T-cell (primary cell): ENCODE measurements around the gene CCDC149. TPM values are rescaled to one million over a fixed set of nuclear protein-coding genes. Genes with fewer than 3 reads are reported as not detected.

Experiments used
- ATAC-seq, 4 experiments: fragments of 200-7000 bp in 3 of 4; fragments of 150-1000 bp in 1 of 4; cut with Tn5 transposase; replicated peaks in 1 of 4; 1 replicate in 3 of 4; 2 replicates in 1 of 4; pipeline ENCODE4 v1.10.0; 2021; ENCODE audit warnings: moderate library complexity in 3 of 4, mild to moderate bottlenecking in 2 of 4, moderate number of reproducible peaks in 1 of 4
- CTCF ChIA-PET, 2 donors: fragments of 300-600 bp; sonication (Branson Sonifier 250); formaldehyde crosslinking; loops; one replicate each; lab custom pipeline; 2022; ENCODE audit warnings: antibody characterized with exemption in 2 of 2; lab: Charles Lee
- POLR2A ChIA-PET, 2 donors: fragments of 300-600 bp; sonication (Branson Sonifier 250); formaldehyde crosslinking; loops; one replicate each; lab custom pipeline; 2022; ENCODE audit warnings: antibody characterized with exemption in 2 of 2; lab: Charles Lee
- DNase-seq, 35 experiments: peaks; one replicate each; pipeline versions ENCODE4 v3.0.0 to v3.0.0-alpha.2; 2013 to 2023
- H3K27ac ChIP-seq: one replicate; pipeline ENCODE4 v1.5.1; 2013; ENCODE audit warnings: low read length
- H3K27me3 ChIP-seq, 2 experiments: replicated peaks in 1 of 2; 1 replicate in 1 of 2; 2 replicates in 1 of 2; pipeline versions ENCODE4 v1.6.1 to v1.7.0; 2013; ENCODE audit warnings: low read length in 1 of 2, mixed read lengths in 1 of 2; ENCODE audit not compliant: control insufficient read depth in 2 of 2, insufficient read depth in 2 of 2; ENCODE audit errors: extremely low read depth in 1 of 2
- H3K36me3 ChIP-seq, 2 donors: 1 replicate in 1 of 2; 2 replicates in 1 of 2; pipeline versions ENCODE4 v1.6.1 to v1.7.0; 2013; ENCODE audit warnings: low read length in 1 of 2; ENCODE audit not compliant: control insufficient read depth in 2 of 2, insufficient read depth in 1 of 2; ENCODE audit errors: extremely low read depth in 1 of 2
- H3K4me1 ChIP-seq, 2 experiments: 1 replicate in 1 of 2; 2 replicates in 1 of 2; pipeline versions ENCODE4 v1.6.1 to v1.7.0; 2013; ENCODE audit warnings: low read length in 2 of 2, mixed read lengths in 1 of 2; ENCODE audit not compliant: insufficient read depth in 2 of 2, control insufficient read depth in 1 of 2; ENCODE audit errors: extremely low read depth in 1 of 2
- H3K4me3 ChIP-seq, 2 donors: 1 replicate in 1 of 2; 2 replicates in 1 of 2; pipeline versions ENCODE4 v1.5.1 to v1.7.0; 2013; ENCODE audit warnings: mild to moderate bottlenecking in 2 of 2, low read length in 1 of 2, moderate library complexity in 1 of 2; ENCODE audit not compliant: control insufficient read depth in 1 of 2; ENCODE audit errors: extremely low read depth in 1 of 2
- H3K9me3 ChIP-seq: 2 replicates; pipeline ENCODE4 v1.7.0; 2013
- H3K27ac Mint-ChIP-seq, 2 donors: one replicate each; pipeline ENCODE4 v1.8.0; 2020 to 2021; ENCODE audit warnings: mild to moderate bottlenecking in 2 of 2, mixed read lengths in 2 of 2
- H3K27me3 Mint-ChIP-seq, 2 donors: one replicate each; pipeline ENCODE4 v1.8.0; 2021 to 2022; ENCODE audit warnings: mixed read lengths in 2 of 2
- H3K36me3 Mint-ChIP-seq: one replicate; pipeline ENCODE4 v1.8.0; 2021; ENCODE audit warnings: mixed read lengths
- H3K4me1 Mint-ChIP-seq, 3 donors: one replicate each; pipeline ENCODE4 v1.8.0; 2020 to 2022; ENCODE audit warnings: mixed read lengths in 3 of 3, mild to moderate bottlenecking in 1 of 3
- H3K4me3 Mint-ChIP-seq, 3 donors: one replicate each; pipeline ENCODE4 v1.8.0; 2020 to 2022; ENCODE audit warnings: mild to moderate bottlenecking in 3 of 3, mixed read lengths in 3 of 3, moderate library complexity in 3 of 3
- H3K9me3 Mint-ChIP-seq, 3 donors: one replicate each; pipeline ENCODE4 v1.8.0; 2020 to 2022; ENCODE audit warnings: mixed read lengths in 3 of 3
- WGBS: methylation state at CpG from one replicate; pipeline ENCODE4 v1.1.5; 2013; ENCODE audit warnings: missing lambda C conversion rate; ENCODE audit not compliant: insufficient coverage; 5-methylcytosine and 5-hydroxymethylcytosine counted together
- total RNA-seq, 35 experiments: library from RNA in 6 of 35; stranded (reverse) in 6 of 35; fragments of 120-200 nt in 1 of 35; gene quantifications; one replicate each; pipeline versions ENCODE4 v1.2.1 to v1.2.4 and lab custom pipeline; 2013 to 2026

CCDC149 gene
- total RNA-seq, 5 donors from 2014 or later (not counting 1 experiment from before 2014, with no cell fraction given) = 0.20 to 0.41 (median 0.25) TPM; not detected in 2

- Histone ChIP-seq H3K9me3 (no peaks in the 10 kb centered on the region), H3K4me3 (no peak overlapping the region), H3K4me1 (no peaks in the 10 kb centered on the region), H3K27me3 (peaks cover 0 to 30% of the 10 kb centered on the region in 2 experiments), H3K27ac (no peak overlapping the region), H3K36me3 (no peaks in the 10 kb centered on the region)
- ChIA-PET CTCF (no interaction called here), POLR2A (no interaction called here)
- DNase-seq = no peak
- Mint-ChIP-seq H3K4me1 (no peaks in the 10 kb centered on the region), H3K9me3 (peaks cover 0 to 4% (median 0%) of the 10 kb centered on the region in 3 donors), H3K36me3 (no peaks in the 10 kb centered on the region), H3K4me3 (no peak overlapping the region), H3K27ac (no peak overlapping the region), H3K27me3 (peaks cover 43 to 50% of the 10 kb centered on the region in 2 donors)
- 59% methylated on average over 5 of the region's 5 CpGs for WGBS
- no peak for ATAC-seq
Observed at GRCh38 chr4:24798036-24798610, 114.7 kb downstream of the CCDC149 start.

DNA sequence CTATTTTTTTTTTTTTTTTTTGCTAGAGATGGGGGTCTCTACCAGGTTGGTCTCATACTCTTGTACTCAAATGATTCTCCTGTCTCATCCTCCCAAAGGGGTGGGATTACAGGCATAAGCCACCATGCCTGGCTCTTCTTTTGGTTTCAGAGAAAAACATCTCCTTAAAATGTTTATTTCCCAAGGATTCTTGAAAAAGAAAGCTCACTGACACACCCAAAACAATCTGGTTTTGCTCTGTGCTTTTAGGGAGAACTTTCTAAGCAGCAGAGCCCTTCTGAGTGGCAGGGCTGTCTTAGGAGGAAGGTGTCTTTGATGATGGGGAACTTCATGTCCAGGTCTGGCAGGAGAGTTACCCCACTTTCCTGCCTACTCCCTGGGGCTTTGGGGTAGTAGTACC lies 116.2 kb downstream of the CCDC149 start:
- Histone ChIP-seq H3K9me3 (no peaks in the 10 kb centered on the region), H3K36me3 (no peaks in the 10 kb centered on the region), H3K27me3 (peaks cover 0 to 30% of the 10 kb centered on the region in 2 experiments), H3K4me1 (no peaks in the 10 kb centered on the region), H3K4me3 (no peak overlapping the region), H3K27ac (no peak overlapping the region)
- ChIA-PET CTCF (interaction anchor here (0.6 to 0.7 kb wide), 2 partner anchors 28 to 245 kb away, joined by 3 read pairs; no protein-coding TSS in a partner anchor), POLR2A (interaction anchor here in 1 of 2 donors (0.7 kb wide), 1 partner anchor 11 kb away, joined by 5 read pairs; no protein-coding TSS in a partner anchor)
- H3K4me1 Mint-ChIP-seq = no peaks in the 10 kb centered on the region
- peaks cover 0 to 4% (median 0%) of the 10 kb centered on the region in 3 donors for H3K9me3 Mint-ChIP-seq
- no peak overlapping the region for H3K4me3 Mint-ChIP-seq
- peaks cover 30 to 36% of the 10 kb centered on the region in 2 donors for H3K27me3 Mint-ChIP-seq
- H3K27ac Mint-ChIP-seq = no peak overlapping the region
- no peaks in the 10 kb centered on the region for H3K36me3 Mint-ChIP-seq
- ATAC-seq (no peak), DNase-seq (no peak)

DNA sequence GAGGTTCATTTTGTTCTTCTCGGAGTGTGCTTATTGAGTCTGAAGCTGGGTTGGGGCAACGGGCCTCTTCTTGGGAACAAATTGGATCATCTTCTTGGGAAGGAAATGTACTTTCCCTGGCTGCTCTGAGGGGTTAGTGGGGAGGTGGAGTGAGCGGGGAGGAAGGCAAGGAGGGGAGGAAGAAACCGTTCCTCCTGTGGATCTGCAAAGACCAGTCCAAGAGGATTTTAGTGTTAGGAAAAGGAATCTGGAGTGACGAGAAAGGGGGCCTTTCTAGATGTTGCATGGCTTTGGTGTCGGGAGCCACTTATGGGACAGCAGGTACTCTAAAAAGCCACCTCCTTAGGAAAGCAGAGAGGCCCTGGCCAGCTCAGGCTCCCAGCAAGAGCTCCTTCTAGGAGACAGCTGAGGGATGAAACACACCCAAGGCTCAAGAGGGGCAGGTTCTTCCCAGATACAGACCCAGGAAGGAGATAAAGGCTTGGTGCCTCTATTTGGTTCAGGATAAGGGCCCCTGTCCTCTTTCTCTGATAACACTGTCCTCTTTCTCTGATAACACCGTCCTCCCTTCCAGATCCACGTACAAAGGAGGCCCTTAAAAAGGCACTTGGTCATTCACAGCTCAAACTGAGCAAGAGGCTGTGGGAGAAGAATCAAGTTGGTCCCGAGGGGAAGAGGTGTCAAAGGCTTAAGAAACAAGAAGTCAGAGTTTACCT lies 117.0 kb downstream of the CCDC149 start:
- Mint-ChIP-seq H3K27me3 (peaks cover 23 to 28% of the 10 kb centered on the region in 2 donors), H3K27ac (no peak overlapping the region), H3K36me3 (no peaks in the 10 kb centered on the region), H3K4me3 (no peak overlapping the region), H3K4me1 (no peaks in the 10 kb centered on the region), H3K9me3 (peaks cover 0 to 4% (median 0%) of the 10 kb centered on the region in 3 donors)
- CTCF ChIA-PET = interaction anchor here in 1 of 2 donors (0.6 kb wide), 1 partner anchor 27 kb away, joined by 3 read pairs; no protein-coding TSS in a partner anchor
- Histone ChIP-seq H3K9me3 (no peaks in the 10 kb centered on the region), H3K27ac (no peak overlapping the region), H3K4me3 (no peak overlapping the region), H3K4me1 (no peaks in the 10 kb centered on the region), H3K27me3 (peaks cover 0 to 22% of the 10 kb centered on the region in 2 experiments), H3K36me3 (no peaks in the 10 kb centered on the region)
- ATAC-seq (no peak), DNase-seq (no peak)
- POLR2A ChIA-PET = no interaction called here
- WGBS = 74% methylated on average over 5 of the region's 9 CpGs

DNA sequence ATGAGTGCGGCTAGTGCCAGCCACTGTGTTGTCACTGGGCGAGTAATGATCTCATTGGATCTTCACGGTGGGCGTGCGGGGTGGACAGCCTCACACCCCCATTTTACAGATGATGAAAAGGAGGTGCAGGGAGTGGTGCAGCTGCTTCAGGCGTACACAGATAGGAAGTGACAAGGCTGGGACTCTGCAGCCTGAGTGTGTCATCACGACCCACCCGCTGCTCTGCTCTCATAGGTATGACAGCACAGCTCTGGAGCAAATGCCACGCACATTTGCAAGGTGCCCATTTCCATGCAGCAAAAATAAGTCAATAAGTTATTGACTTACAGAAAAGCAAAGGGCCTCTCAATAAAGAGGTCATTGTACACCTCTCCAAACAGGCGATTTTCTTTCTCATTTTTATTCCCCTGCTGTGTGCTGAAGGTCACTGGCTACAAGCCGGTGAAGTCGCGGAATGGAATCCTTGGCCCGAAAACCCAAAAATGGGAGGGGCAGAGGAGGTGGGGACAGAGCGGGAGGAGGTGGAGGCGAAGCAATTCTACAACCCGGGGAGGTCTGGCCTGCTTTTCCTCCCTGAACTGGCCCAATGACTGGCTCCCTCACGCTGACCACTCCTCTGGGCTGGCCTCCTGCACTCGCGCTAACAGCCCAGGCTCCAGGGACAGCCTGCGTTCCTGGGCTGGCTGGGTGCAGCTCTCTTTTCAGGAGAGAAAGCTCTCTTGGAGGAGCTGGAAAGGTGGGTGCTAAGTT lies 117.8 kb downstream of the CCDC149 start, which contains the start of gene SOD3:
TSS of gene SOD3 (plus strand) at position 658 of the 750 bp plus-strand sequence. CDS start 3,949 bp downstream, outside the sequence.
- Mint-ChIP-seq H3K27me3 (peaks cover 23 to 26% of the 10 kb centered on the region in 2 donors), H3K4me3 (no peak within 1 kb of the TSS), H3K4me1 (no peaks in the 10 kb centered on the region), H3K9me3 (peaks cover 0 to 4% (median 0%) of the 10 kb centered on the region in 3 donors), H3K27ac (no peak within 1 kb of the TSS), H3K36me3 (no peaks in the 10 kb centered on the region)
- ATAC-seq (no peak), DNase-seq (no peak)
- H3K36me3 ChIP-seq = no peaks in the 10 kb centered on the region
- H3K4me3 ChIP-seq = no peak within 1 kb of the TSS
- peaks cover 0 to 18% of the 10 kb centered on the region in 2 experiments for H3K27me3 ChIP-seq
- H3K4me1 ChIP-seq = no peaks in the 10 kb centered on the region
- POLR2A ChIA-PET = no interaction called here
- WGBS = 82% methylated on average over 19 of the region's 21 CpGs
- H3K9me3 ChIP-seq = no peaks in the 10 kb centered on the region
- no peak within 1 kb of the TSS for H3K27ac ChIP-seq
- CTCF ChIA-PET = no interaction called here

GRCh38 chr4:24794480-24794879 lies 118.4 kb downstream of the CCDC149 start:
- ATAC-seq (no peak), DNase-seq (no peak)
- Histone ChIP-seq H3K36me3 (no peaks in the 10 kb centered on the region), H3K4me3 (no peak overlapping the region), H3K9me3 (no peaks in the 10 kb centered on the region), H3K27ac (no peak overlapping the region), H3K27me3 (peaks cover 0 to 18% of the 10 kb centered on the region in 2 experiments), H3K4me1 (no peaks in the 10 kb centered on the region)
- Mint-ChIP-seq H3K4me3 (no peak overlapping the region), H3K27ac (no peak overlapping the region), H3K4me1 (no peaks in the 10 kb centered on the region), H3K36me3 (no peaks in the 10 kb centered on the region), H3K9me3 (peaks cover 0 to 4% (median 0%) of the 10 kb centered on the region in 3 donors), H3K27me3 (peaks cover 23 to 26% of the 10 kb centered on the region in 2 donors)
- CTCF ChIA-PET = no interaction called here
- POLR2A ChIA-PET = no interaction called here
- 89% methylated on average over 7 of the region's 10 CpGs for WGBS

DNA sequence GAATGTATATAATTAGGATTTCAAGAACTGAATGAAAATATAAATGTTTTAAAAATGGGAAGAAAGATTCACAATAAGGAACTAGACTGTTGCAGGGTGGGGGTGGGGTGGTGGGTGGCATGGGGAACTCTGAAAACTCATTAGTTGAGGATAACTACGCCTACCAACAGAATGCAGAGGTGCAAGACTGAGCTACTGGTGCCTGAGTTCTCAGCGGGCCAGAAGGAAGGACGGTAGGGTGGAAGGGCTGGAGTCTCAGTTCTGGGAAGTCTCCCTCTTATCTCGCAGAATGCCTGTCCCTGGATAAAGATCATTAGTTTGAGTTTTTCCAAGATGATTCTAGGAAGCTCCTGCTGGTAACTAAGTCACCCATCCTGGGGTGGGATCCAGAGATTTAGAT lies 118.8 kb downstream of the CCDC149 start:
- POLR2A ChIA-PET = no interaction called here
- WGBS = 63% methylated on average over 2 of the region's 4 CpGs
- H3K27me3 Mint-ChIP-seq = peaks cover 22 to 25% of the 10 kb centered on the region in 2 donors
- Histone ChIP-seq H3K27me3 (peaks cover 0 to 14% of the 10 kb centered on the region in 2 experiments), H3K4me3 (no peak overlapping the region), H3K9me3 (no peaks in the 10 kb centered on the region), H3K36me3 (no peaks in the 10 kb centered on the region), H3K4me1 (no peaks in the 10 kb centered on the region), H3K27ac (no peak overlapping the region)
- no peaks in the 10 kb centered on the region for H3K36me3 Mint-ChIP-seq
- CTCF ChIA-PET = interaction anchor here in 1 of 2 donors (0.6 kb wide), 1 partner anchor 540 kb away, joined by 5 read pairs; no protein-coding TSS in a partner anchor
- H3K4me3 Mint-ChIP-seq = no peak overlapping the region
- DNase-seq = no peak
- H3K4me1 Mint-ChIP-seq = no peaks in the 10 kb centered on the region
- no peak for ATAC-seq
- no peak overlapping the region for H3K27ac Mint-ChIP-seq
- H3K9me3 Mint-ChIP-seq = peaks cover 0 to 4% (median 0%) of the 10 kb centered on the region in 3 donors
